IMR-90 (cell line): ENCODE results near the gene RIPPLY3. TPM values are rescaled to one million over a fixed set of nuclear protein-coding genes. Genes with fewer than 3 reads are reported as not detected.
"Not testable (repeated sequence)": the region's sequence is repeated elsewhere in the genome, so short reads cannot be mapped to it uniquely, and the experiment has no call there.

Experiments used
- ATAC-seq: fragments of 200-7000 bp; cut with Tn5 transposase; 2 replicates; pipeline ENCODE4 v1.9.1; 2020; ENCODE audit warnings: low read depth, mild to moderate bottlenecking, moderate library complexity
- BruUV-seq: library from RNA; stranded (reverse); fragments of 400-500 nt; replicated peaks from 2 replicates; lab custom pipeline; 2021; lab: Mats Ljungman, UMichigan
- CTCF ChIA-PET: fragments of 300-600 bp; formaldehyde crosslinking; extraction: SDS; loops from one replicate; lab custom pipeline; 2021; ENCODE audit warnings: antibody characterized with exemption; lab: Yijun Ruan, JAX
- POLR2A ChIA-PET: fragments of 300-600 bp; sonication (Branson Sonifier 250); formaldehyde crosslinking; loops from one replicate; lab custom pipeline; 2022; ENCODE audit warnings: antibody characterized with exemption; ENCODE audit not compliant: unreplicated experiment; lab: Charles Lee
- DNase-seq: peaks from one replicate; pipeline ENCODE4 v3.0.0; 2013
- H2AFZ ChIP-seq: replicated peaks from 2 replicates; pipeline ENCODE3; 2013; ENCODE audit warnings: low read length, mild to moderate bottlenecking; ENCODE audit not compliant: poor library complexity
- H2AK5ac ChIP-seq: 2 replicates; pipeline ENCODE4 v1.6.1; 2013; ENCODE audit warnings: low read depth, low read length, inconsistent platforms
- H2AK9ac ChIP-seq: replicated peaks from 2 replicates; pipeline ENCODE3; 2013; ENCODE audit warnings: mild to moderate bottlenecking, low read depth, low read length, moderate library complexity; ENCODE audit not compliant: poor library complexity
- H2BK120ac ChIP-seq: 2 replicates; pipeline ENCODE4 v1.6.1; 2013; ENCODE audit warnings: low read depth, low read length, inconsistent platforms
- H2BK15ac ChIP-seq: 3 replicates; pipeline ENCODE4 v1.6.1; 2013; ENCODE audit warnings: low read depth, low read length, inconsistent platforms
- H2BK20ac ChIP-seq: 2 replicates; pipeline ENCODE4 v1.6.1; 2013; ENCODE audit warnings: low read depth, mild to moderate bottlenecking, inconsistent platforms, low read length, moderate library complexity
- H2BK5ac ChIP-seq: 2 replicates; pipeline ENCODE4 v1.6.1; 2013; ENCODE audit warnings: mild to moderate bottlenecking, low read depth, low read length, inconsistent platforms; ENCODE audit not compliant: poor library complexity, severe bottlenecking
- H3K14ac ChIP-seq: replicated peaks from 2 replicates; pipeline ENCODE4 v1.6.1; 2013; ENCODE audit warnings: low read depth, low read length, inconsistent platforms
- H3K18ac ChIP-seq: 2 replicates; pipeline ENCODE4 v1.6.1; 2013; ENCODE audit warnings: low read depth, low read length, control low read depth
- H3K23ac ChIP-seq: 2 replicates; pipeline ENCODE4 v1.6.1; 2013; ENCODE audit warnings: low read depth, low read length, inconsistent platforms
- H3K27ac ChIP-seq: 2 replicates; pipeline ENCODE4 v1.5.1; 2013; ENCODE audit warnings: mild to moderate bottlenecking, control low read depth, low read length; ENCODE audit not compliant: insufficient read depth
- H3K27me3 ChIP-seq: 2 replicates; pipeline ENCODE4 v1.6.1; 2013; ENCODE audit warnings: low read length; ENCODE audit not compliant: control insufficient read depth, insufficient read depth
- H3K36me3 ChIP-seq: 2 replicates; pipeline ENCODE4 v1.6.1; 2013; ENCODE audit warnings: low read length, mixed read lengths; ENCODE audit not compliant: control insufficient read depth, insufficient read depth
- H3K4ac ChIP-seq: 2 replicates; pipeline ENCODE4 v1.6.1; 2013; ENCODE audit warnings: low read depth, low read length, inconsistent platforms
- H3K4me1 ChIP-seq: 2 replicates; pipeline ENCODE4 v1.6.1; 2013; ENCODE audit warnings: low read length, mixed read lengths; ENCODE audit not compliant: control insufficient read depth, insufficient read depth
- H3K4me2 ChIP-seq: 2 replicates; pipeline ENCODE4 v1.6.1; 2013; ENCODE audit warnings: low read depth, mild to moderate bottlenecking, control low read depth, low read length, moderate library complexity
- H3K4me3 ChIP-seq: 2 replicates; pipeline ENCODE4 v1.5.1; 2013; ENCODE audit warnings: low read depth, mild to moderate bottlenecking, control low read depth, low read length, moderate library complexity; ENCODE audit not compliant: insufficient read depth
- H3K56ac ChIP-seq: 2 replicates; pipeline ENCODE4 v1.6.1; 2013; ENCODE audit warnings: low read length, inconsistent platforms; ENCODE audit not compliant: insufficient read depth; ENCODE audit errors: extremely low read depth
- H3K79me1 ChIP-seq, 2 experiments: 2 replicates each; pipeline ENCODE4 v1.6.1; 2013; ENCODE audit warnings: low read length in 2 of 2, inconsistent platforms in 1 of 2, low read depth in 1 of 2
- H3K9ac ChIP-seq: 2 replicates; pipeline ENCODE4 v1.6.1; 2013; ENCODE audit warnings: low read depth, low read length, control low read depth
- H3K9me1 ChIP-seq: 2 replicates; pipeline ENCODE4 v1.6.1; 2013; ENCODE audit warnings: low read length, inconsistent platforms; ENCODE audit not compliant: insufficient read depth
- H3K9me3 ChIP-seq: 2 replicates; pipeline ENCODE4 v1.6.1; 2013; ENCODE audit warnings: low read length; ENCODE audit not compliant: control insufficient read depth, insufficient read depth
- H4K20me1 ChIP-seq: 2 replicates; pipeline ENCODE4 v1.6.1; 2013; ENCODE audit warnings: low read length, inconsistent platforms; ENCODE audit not compliant: insufficient read depth
- H4K5ac ChIP-seq: 2 replicates; pipeline ENCODE4 v1.6.1; 2013; ENCODE audit warnings: mild to moderate bottlenecking, low read depth, low read length, control low read depth
- H4K8ac ChIP-seq, 2 experiments: 2 replicates each; pipeline ENCODE4 v1.6.1; 2013; ENCODE audit warnings: low read depth in 2 of 2, low read length in 2 of 2, control low read depth in 1 of 2, inconsistent platforms in 1 of 2
- H4K91ac ChIP-seq: 2 replicates; pipeline ENCODE4 v1.6.1; 2013; ENCODE audit warnings: low read depth, low read length, inconsistent platforms; ENCODE audit not compliant: insufficient read depth
- WGBS, 2 experiments: methylation state at CpG; one replicate each; pipeline versions ENCODE4 v1.1.5 to v1.1.7; 2013; ENCODE audit warnings: missing lambda C conversion rate in 2 of 2; ENCODE audit not compliant: insufficient read length in 1 of 2; ENCODE audit errors: extremely low coverage in 2 of 2; 5-methylcytosine and 5-hydroxymethylcytosine counted together
- dilution Hi-C: fragments of 300-500 bp; cut with HindIII; formaldehyde crosslinking; loops from one replicate; pipeline ENCODE4 v1.14.3; 2018; ENCODE audit warnings: low sequenced_read_pairs; ENCODE audit not compliant: unreplicated experiment
- in situ Hi-C: fragments of 300-500 bp; cut with MboI; formaldehyde crosslinking; loops from 3 replicates; pipeline ENCODE4 v1.14.3; 2019; ENCODE audit warnings: low sequenced_read_pairs, inconsistent platforms, mixed read lengths
- intact Hi-C: fragments of 100-400 bp; cut with micrococcal nuclease; formaldehyde crosslinking; loops from 2 replicates; pipeline ENCODE4 v1.10.0; 2022
- polyA plus RNA-seq, 3 experiments: library from polyadenylated mRNA; depleted of rRNA; stranded (reverse); fragments of >200 nt; gene quantifications; 2 replicates each; pipeline ENCODE4 v1.2.3, GENCODE V29; 2012; ENCODE audit warnings: low replicate concordance in 1 of 3
- total RNA-seq: library from RNA; depleted of rRNA; stranded (reverse); fragments of >200 nt; gene quantifications from 2 replicates; pipeline ENCODE4 v1.2.3, GENCODE V29; 2012

The RIPPLY3 gene
- total and polyA plus RNA-seq, 2 of the 4 experiments (the other 2 are of a cell fraction), result 0.10 TPM; not detected in 1

GRCh38 chr21:36989199-36989698, 17.3 kb upstream of the RIPPLY3 start:
- not testable (repeated sequence) for BruUV-seq

More at GRCh38 chr21:36989199-36989698, 17.3 kb upstream of the RIPPLY3 start:
- DNase-seq, H3K27me3 ChIP-seq, H3K4me1 ChIP-seq, ATAC-seq, H3K9me1 ChIP-seq, POLR2A ChIA-PET, H3K23ac ChIP-seq, dilution Hi-C loops, H3K79me1 ChIP-seq, H4K20me1 ChIP-seq, H3K9me3 ChIP-seq, H2BK20ac ChIP-seq, H3K36me3 ChIP-seq, in situ Hi-C loops: not testable (repeated sequence)
- H2BK5ac ChIP-seq, result peak overlapping the region; percentile 65
- H2AFZ ChIP-seq, result peak overlapping the region; percentile 98
- peak overlapping the region; percentile 84; the same call in 1 of the 2 replicates for H2BK120ac ChIP-seq
- H3K4me3 ChIP-seq, result peak overlapping the region; percentile 44
- H4K8ac ChIP-seq, result peak overlapping the region; percentile 91 to 100
- CTCF ChIA-PET, result interaction anchor here (0.6 to 1.0 kb wide), 8 partner anchors 10 to 350 kb away, joined by 3 to 7 read pairs (median 3); no protein-coding TSS in a partner anchor
- H3K27ac ChIP-seq, result peak overlapping the region; percentile 76
- H2AK9ac ChIP-seq, result peak overlapping the region; percentile 44
- 0 out of 3 replicates have a peak overlapping the region, but pooled peaks have one; percentile 23 for H2BK15ac ChIP-seq
- peak overlapping the region; percentile 69; the same call in 1 of the 2 replicates for H3K56ac ChIP-seq
- peak overlapping the region; percentile 36; the same call in 1 of the 2 replicates for H2AK5ac ChIP-seq
- peak overlapping the region; percentile 52 for H3K4me2 ChIP-seq
- H4K5ac ChIP-seq, result peak overlapping the region; percentile 62
- peak overlapping the region; percentile 77 for H3K9ac ChIP-seq
- WGBS, 2 experiments, result 51% methylated on average over 8 of the region's 22 CpGs; no CpG with 5 or more reads in 1 of the 2 experiments
- peak overlapping the region; percentile 3; the same call in 1 of the 2 replicates for H3K18ac ChIP-seq
- peak overlapping the region; percentile 63; the same call in 1 of the 2 replicates for H4K91ac ChIP-seq
- H3K4ac ChIP-seq, result peak overlapping the region; percentile 80; the same call in 1 of the 2 replicates
- H3K14ac ChIP-seq, result peak overlapping the region; percentile 77; the same call in 1 of the 2 replicates
- intact Hi-C loops, result loop anchor here (2.0 kb wide), 1 partner anchor 84 kb away; the partner anchor contains the start of genes PIGP and TTC3
